ENCODE data around the gene CENPT.
A peak's percentile ranks its signal among the peaks of the same experiment; 100 is the strongest.
"Not testable (repeated sequence)": the region's sequence is repeated elsewhere in the genome, so short reads cannot be mapped to it uniquely, and the experiment has no call there.

Gene CENPT

DNA sequence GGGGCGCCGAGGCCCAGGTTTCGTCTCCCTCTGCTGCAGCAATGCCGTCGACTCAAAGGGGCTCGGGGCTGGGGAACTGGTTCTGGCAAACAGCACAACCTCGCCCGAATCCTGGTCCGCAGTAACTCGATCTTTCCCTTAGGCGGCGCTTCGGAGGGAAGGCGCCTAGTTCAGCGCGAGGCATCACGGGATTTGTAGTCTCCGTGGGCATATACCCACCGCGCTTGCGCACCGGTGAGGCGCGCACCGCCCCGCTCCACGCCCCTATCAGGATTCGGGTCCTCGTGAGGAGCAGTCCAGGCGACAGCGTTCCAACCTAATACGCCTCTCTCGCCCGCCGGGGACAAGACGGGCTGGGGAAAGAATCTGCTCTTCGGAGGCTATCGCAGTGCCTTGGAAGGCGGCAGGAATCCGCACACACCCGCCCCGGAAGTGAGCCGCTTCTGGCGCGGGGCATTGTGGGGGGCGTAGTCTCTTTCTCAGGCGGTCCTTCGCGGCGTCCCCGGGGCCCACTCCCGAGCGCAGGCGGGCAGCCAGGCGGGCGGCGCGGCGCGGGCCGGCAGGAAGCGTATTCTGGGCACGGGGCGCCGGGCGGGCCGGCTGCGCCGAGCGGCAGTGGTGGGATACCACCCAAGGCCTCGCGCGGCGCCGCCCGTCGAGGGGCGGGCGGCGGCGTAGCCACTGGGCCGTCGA, 5.5 kb downstream of the CENPT start, which contains the start of gene THAP11:
TSS of gene THAP11 (plus strand) at position 505 of the 693 bp plus-strand sequence. CDS start 235 bp downstream, outside the sequence.
- H3K27ac ChIP-seq = peak within 1 kb of the TSS; percentile 97
- TF ChIP-seq ZFX (IDR thresholded peaks at IDR 0.05; ENCODE audit: borderline replicate concordance) (no peak), CTCF (IDR thresholded peaks at IDR 0.05) (peak; percentile 91)

- no peak for TF ChIP-seq CTCF (IDR thresholded peaks at IDR 0.05)
- H3K27ac ChIP-seq = peak overlapping the region; percentile 97
These were observed 6.2 kb downstream of the CENPT start for GRCh38 chr16:67841198-67841815.

DNA sequence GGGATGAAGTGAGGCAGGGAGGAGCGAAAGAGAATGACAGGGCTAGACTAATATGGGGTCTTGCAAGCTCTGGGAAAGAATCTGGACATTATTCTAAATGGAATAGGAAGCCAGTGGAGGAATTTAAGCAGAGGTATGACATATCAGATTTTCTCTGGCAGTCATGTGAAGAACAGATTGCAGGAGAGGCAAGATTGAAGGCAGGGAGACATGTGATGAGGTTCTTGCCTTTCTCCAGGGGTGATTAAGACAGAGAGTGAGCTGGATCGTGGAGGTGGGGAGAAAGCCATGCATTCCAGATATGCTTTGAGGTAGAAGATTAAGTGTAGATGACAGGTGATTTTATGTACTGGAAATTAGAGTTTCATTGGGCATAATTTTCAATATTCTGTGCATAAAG, 9.7 kb downstream of the CENPT start:
- TF ChIP-seq ZFX (IDR thresholded peaks at IDR 0.05; ENCODE audit: borderline replicate concordance) (no peak), CTCF (IDR thresholded peaks at IDR 0.05) (no peak)
- no peak overlapping the region for H3K27ac ChIP-seq

DNA sequence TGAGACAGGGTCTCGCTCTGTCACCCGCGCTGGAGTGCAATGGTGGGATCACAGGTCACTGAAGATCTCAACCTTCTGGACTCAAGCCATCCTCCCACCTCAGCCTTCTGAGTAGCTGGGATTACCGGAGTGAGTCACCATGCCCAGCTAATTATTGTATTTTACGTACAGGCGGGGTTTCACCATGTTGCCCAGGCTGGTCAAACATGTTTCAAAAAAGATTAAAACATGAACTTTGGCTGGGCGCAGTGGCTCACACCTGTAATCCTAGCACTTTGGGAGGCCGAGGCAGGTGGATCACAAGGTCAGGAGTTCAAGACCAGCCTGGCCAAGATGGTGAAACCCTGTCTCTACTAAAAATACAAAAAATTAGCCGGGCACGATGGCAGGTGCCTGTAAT, 10.3 kb downstream of the CENPT start:
- not testable (repeated sequence) for H3K27ac ChIP-seq

DNA sequence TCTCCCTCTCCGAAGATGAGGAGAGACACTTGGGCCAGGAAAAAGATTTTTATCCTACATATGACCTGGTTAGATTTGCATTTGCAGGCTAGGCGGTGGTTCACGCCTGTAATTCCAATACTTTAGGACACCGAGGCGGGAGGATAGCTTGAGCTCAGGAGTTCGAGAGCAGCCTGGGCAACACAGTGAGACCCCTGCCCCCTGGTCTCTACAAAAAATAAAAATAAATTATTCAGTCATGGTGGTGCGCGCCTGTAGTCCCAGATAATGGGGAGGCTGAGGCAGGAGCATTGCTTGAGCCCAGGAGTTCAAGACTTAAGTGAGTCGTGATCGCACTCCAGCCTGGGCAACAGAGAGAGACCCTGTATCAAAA, 13.3 kb downstream of the CENPT start:
- TF ChIP-seq ZFX (IDR thresholded peaks at IDR 0.05; ENCODE audit: borderline replicate concordance) (no peak), CTCF (IDR thresholded peaks at IDR 0.05) (no peak)
- H3K27ac ChIP-seq = peak overlapping the region; percentile 57

DNA sequence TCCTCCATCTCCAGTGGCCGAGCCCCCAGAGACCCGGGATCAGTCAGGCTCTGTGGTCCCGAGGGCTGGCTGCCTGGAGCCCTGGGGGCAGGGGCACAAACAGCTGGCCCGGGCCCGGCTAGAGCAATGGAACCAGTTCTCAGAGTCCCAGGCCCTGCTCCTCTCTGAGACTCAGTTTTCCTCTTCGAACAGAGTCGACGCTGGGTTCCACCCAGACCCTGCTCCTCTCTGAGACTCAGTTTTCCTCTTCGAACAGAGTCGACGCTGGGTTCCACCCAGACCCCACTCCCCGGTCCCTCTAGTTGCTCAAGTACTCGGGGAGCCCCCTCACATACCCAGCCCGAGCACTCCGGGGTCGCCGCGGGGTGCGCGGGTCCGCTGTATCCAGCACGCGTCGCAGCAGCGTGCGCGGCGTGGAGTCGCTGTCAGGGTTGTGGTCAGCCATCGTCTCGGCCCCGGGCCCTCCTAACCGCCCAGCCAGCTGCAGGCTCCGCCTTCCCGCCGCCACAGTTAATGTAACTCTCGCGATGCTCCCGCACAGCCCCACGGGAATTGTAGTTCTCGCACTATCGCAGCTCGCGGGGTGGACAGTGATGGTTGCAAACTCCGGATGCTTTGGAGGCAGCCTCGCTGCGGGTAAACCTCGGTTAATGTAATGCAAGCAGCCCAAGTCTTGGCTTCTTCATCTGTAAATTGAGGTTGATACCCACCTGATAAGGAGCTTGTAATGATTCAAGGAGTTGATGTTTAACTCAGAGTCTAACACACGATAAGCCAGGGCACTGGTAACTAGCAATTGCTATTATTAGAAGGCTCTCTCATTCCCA, 13.9 kb downstream of the CENPT start:
- no peak for TF ChIP-seq ZFX (IDR thresholded peaks at IDR 0.05; ENCODE audit: borderline replicate concordance)
- TF ChIP-seq CTCF (IDR thresholded peaks at IDR 0.05) = no peak
- H3K27ac ChIP-seq = peak overlapping the region; percentile 57

- H3K27ac ChIP-seq = peak overlapping the region; percentile 57
- TF ChIP-seq ZFX (IDR thresholded peaks at IDR 0.05; ENCODE audit: borderline replicate concordance) (no peak), CTCF (IDR thresholded peaks at IDR 0.05) (no peak)
These were observed 14.5 kb downstream of the CENPT start for GRCh38 chr16:67833030-67833414.
